NK-92 (cell line): ENCODE data around the gene IQCE.

Source experiments
- DNase-seq: peaks from one replicate; lab custom pipeline; 2025; ENCODE audit not compliant: unreplicated experiment; lab: John Stamatoyannopoulos, UW

The IQCE gene

GRCh38 chr7:2660359-2661095 is 101.7 kb downstream of the IQCE start:
- DNase-seq, result no peak

DNA sequence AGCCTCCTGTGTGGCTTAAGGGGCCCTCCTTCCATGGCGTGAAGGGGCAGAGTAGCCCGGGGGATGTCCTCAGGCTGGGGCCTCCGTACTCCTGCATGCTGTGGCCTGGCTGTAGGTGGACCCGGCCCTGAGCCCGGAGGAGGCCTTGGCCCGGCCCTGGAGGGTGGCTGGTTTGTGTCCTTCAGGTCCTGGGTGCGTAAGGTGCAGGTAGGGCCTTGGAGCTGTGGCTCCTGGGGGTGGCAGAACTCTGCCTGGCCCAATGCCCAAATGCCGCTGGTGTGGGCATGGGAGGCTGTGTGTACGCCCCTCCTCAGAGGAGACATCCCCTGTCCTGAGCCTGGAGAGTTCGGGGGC is 102.3 kb downstream of the IQCE start:
- DNase-seq, result no peak

DNA sequence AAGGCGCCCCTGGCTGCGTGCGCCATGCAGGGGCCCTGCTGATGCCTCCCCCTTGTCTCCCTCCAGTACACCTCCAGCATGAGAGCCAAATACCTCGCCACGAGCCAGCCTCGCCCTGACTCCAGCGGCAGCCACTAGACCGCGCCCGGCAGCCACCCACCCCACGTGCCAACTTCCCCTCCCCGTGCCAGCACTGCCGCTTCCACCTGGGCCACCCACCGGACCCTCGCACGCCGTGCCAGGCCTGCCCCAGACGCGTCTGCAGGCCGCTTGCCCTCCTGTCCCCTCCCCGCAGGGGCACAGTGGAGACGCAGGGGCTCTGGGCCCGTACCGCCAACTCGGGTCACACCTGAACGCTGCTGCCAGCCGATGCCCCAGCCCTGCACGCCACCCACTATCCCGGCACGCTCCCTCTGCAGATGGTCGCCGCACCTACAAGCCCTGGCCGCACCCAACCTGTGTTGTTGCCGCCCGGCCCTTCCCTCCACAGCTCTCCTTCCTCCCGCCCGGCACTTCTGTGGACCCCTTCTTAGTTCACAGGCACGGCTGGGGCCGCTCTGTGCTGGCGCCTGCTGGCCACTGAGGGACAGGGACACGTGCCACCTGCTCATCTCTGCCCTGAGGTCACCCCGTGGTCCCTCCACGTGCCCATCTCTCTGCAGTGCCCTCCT is 103.0 kb downstream of the IQCE start:
- DNase-seq, result no peak

DNA sequence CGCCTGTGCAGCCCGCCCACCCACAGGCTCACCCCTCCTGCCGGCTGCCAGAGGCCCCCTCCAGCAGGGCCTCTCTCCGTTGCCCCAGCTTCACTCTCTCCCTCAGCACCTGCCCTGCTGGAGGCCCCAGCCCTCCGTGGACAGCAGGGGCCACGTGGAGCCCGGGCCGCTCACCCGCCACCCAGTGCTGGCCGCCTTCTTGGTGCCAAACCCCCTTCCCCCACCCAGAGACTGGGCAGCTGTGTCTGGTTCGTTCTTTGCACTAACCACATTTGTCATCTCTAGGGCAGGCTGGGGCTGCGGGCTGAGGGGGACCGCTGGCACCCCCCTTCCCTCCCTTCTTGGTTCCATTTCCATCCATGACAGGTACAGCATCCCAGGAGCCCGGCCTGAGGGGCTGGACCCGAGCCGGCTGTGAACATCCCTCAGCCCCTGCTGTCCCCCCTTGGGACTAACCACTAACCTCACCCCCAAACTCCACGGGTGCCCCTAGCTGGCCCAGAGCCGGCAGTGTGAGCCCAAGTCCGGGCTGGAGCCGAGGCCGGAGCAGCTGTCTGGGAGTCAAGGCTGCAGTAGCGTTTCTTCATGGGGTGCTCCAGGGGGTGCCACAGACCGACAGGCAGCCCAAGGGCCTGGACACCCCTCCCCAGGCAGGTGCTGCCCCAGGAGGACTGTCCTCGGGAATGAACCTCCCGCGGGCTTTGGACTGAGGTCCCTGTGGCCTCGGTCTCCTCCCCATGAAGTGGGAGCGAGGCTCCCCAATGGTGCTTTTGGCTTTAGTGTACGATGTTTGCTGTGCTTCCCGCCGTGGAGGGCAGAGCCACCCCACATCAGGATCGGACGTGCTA is 103.7 kb downstream of the IQCE start:
- no peak for DNase-seq

DNA sequence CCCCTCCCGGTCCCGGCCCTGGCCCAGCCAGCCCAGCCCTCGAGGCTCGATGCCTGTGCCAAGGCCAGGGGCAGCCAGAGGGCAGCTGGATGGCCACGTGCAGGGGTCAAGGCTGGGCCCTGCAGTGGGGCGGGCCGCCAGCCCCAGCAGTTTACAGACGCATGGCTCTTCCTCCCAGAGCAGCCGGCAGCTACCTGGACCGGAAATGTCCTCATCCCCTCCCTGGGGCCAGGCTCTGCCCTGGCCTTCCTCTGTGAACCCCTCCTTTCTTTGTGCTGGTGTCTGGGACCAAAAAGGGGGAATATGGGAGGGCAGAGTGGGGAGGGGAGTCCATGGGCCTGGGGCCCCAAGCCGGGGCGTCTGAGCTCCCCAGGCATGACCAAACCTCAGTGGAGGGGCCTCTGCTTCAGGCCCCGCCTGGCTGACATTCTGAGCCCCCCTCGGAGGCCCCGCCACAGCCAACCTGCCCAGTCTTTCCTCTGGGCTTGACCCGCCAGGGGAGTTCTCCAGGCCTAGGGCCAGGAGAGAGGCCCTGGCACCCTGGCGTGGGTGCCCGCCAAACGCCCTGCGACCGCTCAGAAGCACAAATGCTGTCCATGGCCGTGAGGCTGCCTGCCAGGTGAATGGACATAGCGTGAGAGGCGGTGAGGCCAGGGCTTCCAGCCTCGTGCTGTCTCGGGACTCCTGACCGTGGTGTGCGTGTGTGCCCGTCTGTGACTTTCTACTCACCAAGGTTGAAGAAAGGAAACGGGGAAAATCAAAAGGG is 104.5 kb downstream of the IQCE start:
- DNase-seq, result no peak

DNA sequence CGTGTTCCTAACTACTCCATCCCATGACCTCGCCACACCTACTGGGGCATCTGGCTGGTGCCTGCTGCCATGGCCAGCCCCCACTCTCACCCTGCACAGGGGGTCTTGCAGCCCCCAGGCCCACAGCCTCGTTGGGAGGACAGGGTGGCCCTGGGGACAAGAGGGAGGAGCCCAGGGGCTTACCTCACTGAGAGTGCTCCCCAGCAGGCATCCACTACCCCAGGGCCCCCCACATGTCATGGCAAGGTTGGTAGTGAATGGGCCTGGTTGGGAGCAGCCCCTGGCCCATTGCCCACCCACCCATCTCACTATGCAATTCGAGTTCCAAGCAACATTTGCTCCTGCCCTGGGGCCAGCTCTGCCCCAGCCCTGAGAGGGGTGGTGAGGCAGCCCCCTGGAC is 105.2 kb downstream of the IQCE start:
- DNase-seq, result no peak
